Stimulated activated CD4-positive, alpha-beta T cell treated with anti-CD3 and anti-CD28 coated beads, Interleukin-12 subunit alpha, Interleukin-12 subunit beta, amount 100 ng/mL, for 4 hours (primary cell): ENCODE measurements around the gene ACR.

Experiments used
- DNase-seq: peaks from one replicate; pipeline ENCODE4 v3.0.0-alpha.2; 2020

ACR gene

DNA sequence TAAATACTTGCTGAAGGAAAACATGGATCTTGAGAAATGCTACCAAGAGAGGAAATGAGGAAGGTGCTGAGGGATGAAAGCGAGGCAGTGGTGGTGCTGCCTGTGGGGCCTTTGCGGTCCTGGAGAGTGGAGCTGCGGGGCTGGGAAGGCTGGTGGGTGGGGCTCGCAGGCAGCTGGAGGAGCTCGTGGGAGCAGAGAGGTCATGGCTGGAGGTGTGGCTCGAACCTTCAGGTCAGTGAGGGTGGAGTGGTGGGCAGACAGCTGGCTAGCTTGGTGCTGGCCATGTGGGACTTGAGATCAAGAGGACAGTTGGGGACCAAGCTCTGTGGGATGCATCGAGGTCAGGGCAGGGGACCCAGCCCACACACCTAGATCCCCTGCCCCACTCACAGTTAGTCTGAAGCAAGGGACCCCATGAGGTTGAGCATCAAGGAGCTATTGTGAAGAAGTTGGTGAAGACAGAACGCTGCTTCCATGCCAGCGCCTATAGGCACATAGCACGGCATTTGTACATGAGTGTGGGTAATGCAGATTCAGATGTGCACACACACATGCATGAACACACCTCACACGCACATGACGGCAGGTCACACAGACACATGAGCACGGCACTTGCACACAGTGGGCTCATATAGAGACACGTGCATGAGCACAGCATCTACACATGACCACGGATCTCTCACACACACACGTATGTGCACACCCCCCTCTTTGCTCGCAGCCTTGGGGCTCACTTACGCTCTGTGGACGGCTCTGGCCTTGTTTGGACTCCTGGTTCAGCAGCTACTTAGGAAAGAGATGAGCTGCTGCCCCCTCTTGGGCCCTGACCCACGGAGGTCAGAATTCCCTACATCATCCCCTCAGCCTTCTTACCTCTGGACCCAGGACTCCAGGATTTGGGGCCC is 34.9 kb upstream of the ACR start:
- DNase-seq = no peak

DNA sequence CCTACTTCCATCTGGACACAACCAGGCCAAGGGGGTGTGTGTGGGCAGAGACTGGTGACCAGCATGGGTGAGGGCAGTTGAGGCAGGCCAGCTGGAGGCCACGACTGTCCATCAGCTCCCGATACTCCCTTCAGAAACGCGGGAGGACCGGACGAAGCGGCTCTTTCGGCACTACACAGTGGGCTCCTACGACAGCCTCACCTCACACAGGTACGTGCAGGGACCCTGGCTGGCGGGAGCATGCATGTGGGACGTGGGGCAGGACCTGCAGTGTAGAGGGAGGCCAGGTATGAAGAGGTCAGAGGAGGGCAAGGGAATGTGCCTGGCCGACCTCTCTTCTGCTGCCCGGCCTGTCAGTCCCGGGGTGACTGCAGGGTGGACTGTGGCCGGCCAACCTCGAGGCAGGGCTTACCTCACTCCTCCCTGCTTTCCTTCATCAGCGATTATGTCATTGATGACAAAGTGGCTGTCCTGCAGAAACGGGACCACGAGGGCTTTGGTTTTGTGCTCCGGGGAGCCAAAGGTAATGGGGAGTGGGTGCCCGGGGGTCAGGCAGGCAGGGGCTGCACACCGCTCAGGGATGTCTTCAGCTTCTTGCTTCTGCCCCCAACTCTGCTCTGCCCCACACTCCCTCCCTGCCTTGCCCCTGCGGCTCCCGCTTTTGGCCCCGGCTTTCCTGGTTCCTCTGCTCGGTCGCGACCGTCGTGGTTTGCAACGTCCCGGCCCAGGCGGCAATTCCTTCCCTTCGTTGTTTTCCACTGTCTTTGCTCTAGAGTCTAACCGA is 34.1 kb upstream of the ACR start:
- DNase-seq = no peak

DNA sequence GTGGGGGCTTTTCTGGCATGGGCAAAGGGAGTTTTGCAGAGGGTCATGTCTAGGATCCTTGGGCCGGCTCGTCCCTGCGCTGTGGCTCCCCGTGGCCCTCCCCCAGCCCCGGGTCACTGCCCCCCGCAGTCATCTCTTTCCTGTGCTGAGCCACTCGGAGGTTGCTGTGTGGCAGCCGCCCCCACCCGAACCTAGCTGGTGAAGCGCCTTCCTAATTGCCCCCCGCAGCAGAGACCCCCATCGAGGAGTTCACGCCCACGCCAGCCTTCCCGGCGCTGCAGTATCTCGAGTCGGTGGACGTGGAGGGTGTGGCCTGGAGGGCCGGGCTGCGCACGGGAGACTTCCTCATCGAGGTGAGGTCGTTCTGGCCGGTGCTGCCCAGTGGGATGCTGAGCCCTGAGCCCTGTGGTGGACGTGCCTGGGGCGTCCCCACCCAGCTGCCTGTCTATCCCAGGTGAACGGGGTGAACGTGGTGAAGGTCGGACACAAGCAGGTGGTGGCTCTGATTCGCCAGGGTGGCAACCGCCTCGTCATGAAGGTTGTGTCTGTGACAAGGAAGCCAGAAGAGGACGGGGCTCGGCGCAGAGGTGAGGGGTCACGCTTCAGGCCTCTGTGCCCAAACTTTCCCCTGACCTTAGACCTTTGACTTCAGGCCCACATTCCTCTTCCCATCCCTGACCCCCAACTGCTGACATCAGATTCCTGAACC is 33.3 kb upstream of the ACR start:
- no peak for DNase-seq

DNA sequence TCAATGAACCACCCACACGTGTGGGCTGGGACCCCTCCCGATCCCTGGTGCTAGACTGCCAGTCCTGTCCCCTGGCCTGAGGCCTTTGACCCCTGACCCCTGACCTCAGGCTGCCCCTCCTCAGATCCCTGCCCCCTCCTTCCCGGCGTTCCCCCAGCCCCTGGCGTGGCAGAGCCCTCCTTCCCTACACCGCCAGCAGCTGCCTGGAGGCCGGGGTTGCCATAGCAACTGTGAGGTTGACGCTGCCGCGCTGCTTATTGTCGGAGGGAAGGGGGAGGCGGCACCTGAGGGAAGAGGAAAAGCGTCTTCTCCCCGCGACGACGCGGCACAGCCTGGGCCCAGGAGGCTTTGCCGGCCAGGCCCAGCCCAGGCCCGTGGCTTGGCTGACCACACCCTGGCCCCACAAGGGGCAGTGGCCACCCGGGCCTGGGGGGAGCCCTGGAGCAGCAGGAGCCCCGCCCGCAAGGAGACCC is 32.7 kb upstream of the ACR start:
- DNase-seq = no peak

DNA sequence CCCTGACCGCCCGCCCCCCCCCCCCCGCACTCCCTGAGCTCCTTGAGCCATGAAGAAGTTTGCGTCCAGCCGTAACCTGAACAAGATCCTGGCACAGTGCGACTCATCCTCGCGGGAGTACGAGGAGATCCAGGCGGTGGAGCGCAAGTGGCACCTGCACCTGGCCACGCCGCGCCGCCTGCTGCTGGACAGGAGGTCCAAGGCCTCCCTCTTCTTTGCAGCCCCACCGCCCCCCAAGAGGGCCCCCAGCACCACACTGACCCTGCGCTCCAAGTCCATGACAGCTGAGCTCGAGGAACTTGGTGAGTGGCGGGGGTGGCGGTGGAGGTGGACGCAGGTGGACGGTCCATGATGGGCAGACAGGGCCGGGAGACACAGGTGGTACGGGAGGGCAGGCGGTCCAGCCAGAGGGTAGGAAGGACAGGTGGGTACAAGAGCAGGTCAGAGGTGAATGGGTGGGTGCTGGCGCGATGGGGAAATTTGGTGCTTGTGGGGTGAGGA is 32.1 kb upstream of the ACR start:
- no peak for DNase-seq

DNA sequence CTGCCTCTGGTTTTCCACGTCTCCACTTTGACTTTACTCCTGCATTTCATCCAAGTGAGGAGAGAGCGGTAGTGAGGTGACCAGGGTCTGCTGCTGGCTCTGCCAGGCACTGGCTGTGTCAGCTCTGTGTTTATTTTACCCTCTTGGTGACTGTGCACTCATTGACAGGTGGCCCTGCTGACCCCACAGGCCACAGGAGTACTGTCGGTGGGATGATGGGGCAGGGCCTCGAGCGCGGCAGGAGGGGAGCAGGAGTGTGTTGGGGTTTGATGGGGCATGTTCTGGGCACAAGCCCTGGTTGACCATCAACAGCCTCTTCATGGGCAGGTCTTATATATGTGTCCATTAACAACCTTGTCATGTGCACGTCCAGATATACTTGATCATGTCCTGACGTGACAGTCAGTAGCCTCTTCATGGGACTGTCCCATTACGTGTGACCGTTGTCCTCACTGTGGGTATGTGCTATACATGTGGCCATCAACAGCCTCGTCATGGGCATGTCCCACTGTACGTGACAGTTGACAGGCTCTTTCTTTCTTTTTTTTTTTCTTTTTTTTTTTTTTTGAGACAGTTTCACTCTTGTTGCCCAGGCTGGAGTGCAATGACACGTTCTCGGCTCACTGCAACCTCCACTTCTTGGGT is 31.4 kb upstream of the ACR start:
- DNase-seq = no peak

DNA sequence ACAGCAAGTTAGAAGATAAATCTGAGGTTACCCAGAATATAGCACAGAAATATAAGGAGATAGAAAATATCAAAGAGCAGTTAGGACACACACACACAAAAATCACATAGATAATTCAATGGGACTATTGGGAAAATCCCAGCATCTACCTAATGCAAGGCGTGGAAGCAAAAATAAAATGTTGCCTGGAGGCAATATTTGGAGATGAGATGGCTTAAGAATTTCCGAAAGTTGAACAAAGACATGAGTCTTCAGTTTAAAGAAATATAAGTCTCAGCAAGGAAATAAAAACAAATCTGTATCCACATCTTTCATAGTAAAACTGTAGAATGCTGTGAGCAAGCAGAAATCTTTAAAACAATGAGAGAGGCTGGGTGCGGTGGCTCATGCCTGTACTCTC is 29.5 kb upstream of the ACR start:
- DNase-seq = no peak

DNA sequence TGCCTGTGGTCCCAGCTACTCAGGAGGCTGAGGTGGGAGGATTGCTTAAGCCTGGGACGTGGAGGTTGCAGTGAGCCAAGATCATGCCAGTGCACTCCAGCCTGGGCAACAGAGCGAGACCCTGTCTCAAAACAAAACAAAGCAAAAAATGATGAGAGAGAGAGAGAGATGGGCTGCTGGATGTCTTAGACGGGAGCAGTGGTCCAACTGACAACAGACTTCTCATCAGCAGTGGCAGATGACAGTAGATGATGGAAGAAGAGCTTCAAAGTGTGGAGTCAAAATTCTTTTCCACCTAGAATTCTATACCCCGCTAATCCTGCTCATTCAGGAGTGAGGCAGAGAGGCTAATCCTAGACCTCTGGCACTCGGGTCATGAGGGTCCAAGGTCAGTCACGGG is 29.0 kb upstream of the ACR start:
- no peak for DNase-seq

DNA sequence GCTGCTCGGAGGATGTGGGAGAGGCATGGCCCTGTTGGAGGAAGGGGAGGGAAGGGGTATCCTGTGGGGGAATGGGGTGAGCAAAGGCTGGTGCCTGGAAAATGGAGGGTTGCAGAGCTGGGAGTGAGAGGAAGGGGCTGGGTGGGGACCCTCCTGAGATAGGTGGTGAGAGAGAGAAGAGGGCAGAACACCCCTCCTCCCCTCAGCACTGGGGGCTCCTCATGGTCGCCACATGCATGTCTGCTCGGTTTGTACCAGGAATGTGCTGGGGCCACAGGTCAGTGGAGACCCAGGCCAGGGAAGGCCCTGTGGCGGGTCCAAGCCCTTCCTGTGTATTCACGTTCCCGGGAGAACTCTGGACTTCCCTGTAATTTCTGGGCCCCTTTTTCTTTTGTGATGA is 27.8 kb upstream of the ACR start:
- no peak for DNase-seq

DNA sequence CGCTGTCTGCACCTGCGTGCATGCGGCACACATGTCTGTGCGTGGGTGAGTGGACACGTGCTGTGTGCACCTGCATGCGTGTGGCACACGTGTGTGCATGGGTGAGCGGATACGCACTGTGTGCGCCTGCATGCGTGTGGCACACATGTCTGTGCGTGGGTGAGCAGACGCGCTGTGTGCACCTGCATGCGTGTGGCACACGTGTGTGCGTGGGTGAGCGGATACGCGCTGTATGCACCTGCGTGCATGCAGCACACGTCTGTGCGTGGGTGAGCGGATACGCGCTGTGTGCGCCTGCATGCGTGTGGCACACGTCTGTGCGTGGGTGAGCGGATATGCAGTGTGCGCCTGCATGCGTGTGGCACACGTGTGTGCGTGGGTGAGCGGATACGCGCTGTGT is 27.1 kb upstream of the ACR start:
- DNase-seq = no peak

DNA sequence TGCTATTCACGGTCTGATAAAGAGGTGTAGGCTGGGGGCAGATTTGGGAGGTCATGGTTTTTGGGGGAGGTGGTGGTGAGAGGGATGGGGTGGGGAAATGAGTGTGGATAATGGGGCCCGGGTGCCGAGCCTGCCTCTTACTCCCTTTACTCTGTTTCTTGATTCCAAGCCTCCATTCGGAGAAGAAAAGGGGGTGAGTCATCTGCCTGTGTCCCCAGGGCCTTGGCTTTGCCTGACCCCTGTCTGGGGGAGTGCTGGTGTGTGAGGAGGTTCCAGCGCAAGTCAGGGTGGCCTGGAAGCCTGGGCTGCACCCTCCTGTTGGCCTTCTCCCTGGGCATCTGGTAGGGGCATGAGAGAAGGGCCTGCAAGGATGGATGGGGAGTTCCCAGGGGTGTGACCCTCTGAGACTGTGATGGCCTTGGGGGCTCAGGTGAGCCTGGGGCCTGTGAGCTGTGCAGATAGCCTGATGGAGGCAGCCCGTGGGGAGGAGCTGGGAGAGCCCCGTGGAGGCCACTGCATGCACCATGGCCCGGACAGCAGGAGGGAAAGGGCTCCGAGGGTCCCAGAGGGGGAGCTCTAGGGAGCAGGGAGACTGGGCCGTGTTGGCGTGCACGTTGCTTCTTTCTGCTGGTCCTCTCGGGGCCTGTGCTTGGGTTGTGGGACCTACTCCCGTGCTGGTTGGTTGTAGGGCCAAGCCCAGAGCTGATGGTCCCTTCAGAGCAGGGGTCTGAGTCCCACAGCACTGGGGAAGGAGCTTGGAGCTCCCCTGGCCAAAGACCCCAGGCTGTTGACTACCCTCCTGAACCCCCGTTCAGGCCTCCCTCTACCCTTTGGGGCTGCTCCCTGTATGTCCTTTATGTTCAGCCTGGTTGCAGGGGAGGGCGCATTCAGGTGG is 26.3 kb upstream of the ACR start:
- DNase-seq = no peak

DNA sequence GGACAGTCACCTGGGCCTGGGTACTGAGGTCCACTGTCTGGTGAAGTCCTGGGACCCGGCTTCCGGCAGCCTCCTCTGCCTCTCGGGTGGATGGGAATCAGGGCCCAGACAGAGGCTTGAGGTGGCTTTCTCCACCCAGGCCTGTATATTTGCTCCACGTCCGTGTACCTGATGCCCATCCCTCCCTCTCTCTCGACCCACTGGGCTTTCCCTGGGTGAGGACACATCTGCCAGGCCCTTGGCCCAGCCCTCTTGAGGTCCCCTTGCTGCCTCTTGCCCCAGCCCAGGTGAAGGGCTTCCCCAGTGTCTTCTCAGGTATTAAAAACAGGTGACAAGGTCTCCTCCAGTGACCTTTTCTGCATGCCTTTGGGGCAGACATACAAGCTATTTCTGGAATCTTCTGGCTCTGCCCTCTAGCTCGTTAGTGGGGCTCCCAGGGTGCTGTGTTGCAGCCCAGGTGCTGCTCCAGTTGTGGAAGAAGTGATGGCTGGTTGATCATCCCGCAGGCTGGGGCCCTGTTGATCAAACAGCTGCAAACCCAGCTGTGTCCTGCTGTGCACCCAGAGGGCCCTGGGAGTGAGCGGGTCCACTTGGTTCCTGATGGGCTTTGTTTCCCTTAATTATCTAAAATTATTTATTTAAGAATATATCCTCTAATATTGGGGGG is 25.5 kb upstream of the ACR start:
- DNase-seq = no peak

DNA sequence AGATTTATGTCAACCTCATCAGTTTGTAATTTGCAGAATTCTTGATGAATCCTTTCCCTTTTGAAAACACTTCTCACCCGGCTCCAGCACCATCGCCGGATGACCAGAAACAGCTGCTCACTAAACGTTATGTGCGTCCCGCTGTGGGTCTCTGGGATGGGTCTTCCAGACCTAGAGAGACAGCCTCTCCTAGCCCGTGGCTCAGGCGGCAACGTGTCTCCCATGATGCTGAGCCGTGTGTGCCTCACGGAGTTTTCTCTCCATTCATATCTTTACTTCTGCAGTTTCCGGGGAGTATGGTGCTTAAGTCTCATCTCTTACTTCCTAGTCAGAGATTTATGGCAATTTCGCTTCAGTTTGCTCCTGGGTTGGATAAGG is 25.0 kb upstream of the ACR start:
- DNase-seq = no peak

DNA sequence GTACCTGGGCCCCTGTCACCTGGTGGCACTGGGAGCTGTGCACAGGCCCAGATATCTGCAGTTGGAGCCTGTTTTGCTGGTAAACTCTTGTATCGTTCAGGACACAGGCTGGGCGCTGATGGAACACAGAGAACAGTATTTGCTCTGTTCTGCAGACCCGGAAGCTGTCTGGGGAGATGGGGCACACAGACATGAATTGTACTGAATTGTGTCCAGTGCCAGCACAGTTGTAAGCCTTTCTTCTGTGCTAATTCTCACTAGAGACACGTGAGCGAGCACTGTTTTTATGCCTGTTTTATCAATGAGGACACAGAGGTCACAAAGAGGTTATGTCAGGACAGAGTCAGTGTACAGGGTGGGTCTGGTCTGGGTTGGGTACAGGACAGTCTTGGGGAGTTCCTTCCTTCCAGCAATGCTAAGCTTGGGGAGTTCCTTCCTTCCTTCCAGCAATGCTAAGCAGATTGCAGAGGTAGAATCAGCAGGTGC is 24.4 kb upstream of the ACR start:
- no peak for DNase-seq

DNA sequence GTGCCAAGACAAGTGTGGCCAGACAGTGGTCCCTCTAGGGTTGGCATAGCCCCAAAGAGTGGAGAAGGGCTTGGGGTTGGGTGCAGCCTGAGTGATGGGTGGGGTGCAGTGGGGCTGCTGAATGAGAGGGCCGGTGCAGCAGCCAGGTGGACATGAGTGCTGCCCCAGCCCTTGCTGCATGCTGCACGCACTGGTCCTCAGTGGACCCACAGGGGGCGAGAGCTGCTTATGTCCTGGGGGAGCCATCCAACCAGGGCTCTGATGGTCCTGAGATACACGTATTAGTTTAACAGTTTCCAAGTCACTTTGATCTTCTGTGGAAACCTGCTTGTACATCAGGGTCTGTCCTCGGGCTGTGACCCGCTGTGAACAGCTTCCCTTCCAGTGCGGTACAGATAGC is 23.9 kb upstream of the ACR start:
- DNase-seq = no peak

DNA sequence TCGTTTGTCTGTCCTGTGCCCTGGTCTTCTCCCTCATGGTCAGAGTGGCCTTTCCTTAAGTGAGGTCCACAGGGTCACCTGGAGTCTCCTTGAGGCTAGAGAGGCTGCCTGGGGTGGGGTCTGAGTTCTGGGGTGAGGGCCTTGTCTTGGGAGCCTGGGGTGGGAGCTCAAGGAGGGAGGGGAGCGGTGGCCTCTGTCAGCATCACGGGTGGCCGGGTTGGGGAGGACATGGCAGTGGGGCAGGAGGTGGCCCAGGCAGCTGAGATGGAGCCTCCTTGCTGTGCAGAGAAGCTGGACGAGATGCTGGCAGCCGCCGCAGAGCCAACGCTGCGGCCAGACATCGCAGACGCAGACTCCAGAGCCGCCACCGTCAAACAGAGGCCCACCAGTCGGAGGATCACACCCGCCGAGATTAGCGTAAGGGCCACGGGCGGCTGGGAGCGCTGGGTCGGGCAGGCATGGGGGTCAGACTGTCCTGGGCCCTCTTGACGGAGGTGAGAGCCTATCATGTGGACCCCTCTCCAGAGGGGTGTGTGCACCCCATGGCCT is 23.3 kb upstream of the ACR start:
- no peak for DNase-seq

DNA sequence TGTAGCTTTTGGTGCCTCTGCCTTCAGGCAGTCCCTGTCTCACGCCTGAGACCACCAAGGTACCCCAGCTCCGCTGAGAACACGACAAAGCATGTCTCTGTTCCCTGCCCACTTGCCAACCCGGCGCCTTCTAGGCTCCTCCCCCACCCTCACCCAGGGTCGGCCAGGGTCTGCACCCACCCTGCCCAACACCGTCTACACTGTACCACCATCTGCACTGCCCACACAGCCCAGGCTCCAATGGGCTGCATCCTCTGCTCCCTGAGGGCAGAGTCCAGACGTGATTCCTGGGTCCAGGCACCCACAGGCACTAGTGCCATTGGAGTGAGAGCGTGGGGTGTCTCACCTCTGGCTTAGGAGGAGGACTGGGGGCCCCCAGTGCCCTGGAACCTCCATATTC is 22.8 kb upstream of the ACR start:
- DNase-seq = no peak

DNA sequence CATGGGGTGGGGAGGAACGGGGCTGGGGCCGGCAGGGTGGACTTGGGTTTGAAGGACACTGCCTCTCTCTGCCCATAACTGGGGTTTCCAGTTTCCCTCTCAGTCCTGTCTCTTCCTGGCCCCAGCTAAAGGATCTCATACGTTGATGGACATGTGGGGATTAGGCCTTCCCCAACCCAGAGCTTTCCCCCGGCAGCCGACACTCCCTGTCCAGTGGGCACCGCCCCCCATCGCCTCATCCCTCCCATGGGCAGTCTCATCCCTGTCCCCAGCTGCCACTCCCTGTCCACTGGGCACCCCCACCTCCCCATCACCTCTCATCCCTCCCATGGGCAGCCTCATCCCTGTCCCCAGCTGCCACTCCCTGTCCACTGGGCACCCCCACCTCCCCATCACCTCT is 22.2 kb upstream of the ACR start:
- DNase-seq = no peak

DNA sequence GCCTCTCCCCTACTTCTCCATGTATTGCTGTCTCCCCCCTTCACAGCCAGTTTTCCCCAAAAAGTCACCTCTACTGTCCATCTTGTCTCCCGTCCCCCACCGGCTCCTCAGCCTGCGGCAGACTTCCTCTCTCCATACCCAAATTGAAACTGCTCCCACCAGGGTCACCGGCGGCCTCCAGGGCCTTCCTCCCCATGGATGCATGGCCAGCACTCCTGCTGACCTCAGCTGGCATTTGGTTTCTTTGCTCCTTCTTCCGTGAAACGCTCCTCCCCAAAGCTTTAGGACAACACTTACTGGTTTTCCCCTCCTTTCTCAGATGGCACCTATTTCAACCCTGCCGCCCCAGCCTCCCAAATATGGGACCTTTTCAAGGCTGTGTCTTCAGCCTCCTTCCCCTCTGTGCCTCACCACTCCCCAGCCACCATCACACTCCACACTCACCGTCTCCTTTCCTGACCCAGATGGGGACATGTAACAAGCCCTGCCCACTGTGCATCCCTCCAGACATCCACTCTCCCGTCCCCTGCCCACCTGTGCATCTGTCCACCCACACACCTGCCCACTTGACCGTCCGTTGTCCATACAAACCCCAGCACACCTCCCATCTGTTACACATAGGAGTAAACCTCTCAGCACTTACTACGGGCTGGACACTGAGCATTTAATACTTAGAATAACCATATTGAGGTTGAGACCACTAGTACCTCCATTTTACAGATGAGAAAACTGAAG is 21.5 kb upstream of the ACR start:
- no peak for DNase-seq
